ENCODE measurements around the gene RTN4R.

Gene RTN4R

DNA sequence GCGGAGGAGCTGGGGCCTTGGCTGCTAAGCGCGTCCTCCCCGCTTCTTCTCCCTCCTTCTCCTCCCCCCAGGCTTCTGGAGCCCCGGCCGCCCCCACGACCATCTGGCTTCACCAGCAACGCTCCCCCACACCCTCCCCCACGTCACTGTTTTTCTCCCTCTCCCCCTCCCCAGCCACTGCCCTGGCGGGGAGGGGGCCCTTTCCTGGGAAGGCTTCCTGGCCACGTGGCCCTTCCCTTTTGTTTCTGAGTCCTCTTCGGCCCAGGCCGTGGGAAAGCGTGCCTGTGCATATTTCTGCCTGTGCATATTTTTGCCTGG lies 27.7 kb downstream of the RTN4R start:
- no peak for DNase-seq (ENCODE audit: low read depth)
- TF ChIP-seq, protein P1, sequence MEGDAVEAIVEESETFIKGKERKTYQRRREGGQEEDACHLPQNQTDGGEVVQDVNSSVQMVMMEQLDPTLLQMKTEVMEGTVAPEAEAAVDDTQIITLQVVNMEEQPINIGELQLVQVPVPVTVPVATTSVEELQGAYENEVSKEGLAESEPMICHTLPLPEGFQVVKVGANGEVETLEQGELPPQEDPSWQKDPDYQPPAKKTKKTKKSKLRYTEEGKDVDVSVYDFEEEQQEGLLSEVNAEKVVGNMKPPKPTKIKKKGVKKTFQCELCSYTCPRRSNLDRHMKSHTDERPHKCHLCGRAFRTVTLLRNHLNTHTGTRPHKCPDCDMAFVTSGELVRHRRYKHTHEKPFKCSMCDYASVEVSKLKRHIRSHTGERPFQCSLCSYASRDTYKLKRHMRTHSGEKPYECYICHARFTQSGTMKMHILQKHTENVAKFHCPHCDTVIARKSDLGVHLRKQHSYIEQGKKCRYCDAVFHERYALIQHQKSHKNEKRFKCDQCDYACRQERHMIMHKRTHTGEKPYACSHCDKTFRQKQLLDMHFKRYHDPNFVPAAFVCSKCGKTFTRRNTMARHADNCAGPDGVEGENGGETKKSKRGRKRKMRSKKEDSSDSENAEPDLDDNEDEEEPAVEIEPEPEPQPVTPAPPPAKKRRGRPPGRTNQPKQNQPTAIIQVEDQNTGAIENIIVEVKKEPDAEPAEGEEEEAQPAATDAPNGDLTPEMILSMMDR (conservative IDR thresholded peaks at IDR 0.05; ENCODE audit: low read length), result no peak
- no peak overlapping the region for H3K4me3 ChIP-seq (ENCODE audit: low read length)

DNA sequence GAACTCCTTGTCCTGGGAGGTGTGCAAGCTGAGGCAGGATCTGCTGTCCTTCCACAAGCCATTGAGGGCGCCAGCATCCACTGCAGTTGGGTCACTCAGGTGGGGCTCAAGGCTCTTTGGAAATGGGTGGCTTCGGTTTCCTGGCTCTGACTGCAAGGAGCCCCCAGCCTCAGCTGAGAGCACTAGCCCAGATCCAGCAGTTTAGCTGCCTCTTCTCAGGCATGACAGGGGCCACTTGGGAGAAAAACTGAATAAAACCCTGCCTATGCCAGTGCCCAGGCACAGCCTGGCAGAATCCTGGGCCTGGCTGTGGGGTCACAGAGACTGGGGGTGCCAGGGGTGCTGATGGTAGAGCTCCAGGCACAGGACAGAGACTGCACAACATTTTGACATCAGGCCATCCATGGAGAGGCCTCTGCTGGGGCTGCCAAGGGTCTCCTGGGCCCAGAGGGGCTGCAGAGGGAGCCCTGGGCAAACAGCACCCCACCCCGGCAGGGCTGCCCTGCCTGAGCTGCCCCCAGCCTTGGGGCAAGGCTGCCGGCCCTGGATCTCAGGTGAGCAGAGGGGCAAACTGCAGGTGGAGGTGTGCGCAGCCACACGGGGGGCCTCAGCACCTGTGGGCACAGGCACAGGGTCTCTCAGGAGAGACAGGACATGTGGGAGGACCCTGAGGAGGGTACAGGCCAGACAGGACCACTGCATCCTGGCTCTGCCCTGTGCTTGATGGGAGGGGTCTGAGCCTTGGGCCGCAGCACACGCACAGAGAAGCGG lies 28.3 kb downstream of the RTN4R start:
- no peak overlapping the region for H3K4me3 ChIP-seq (ENCODE audit: low read length)
- DNase-seq (ENCODE audit: low read depth), result no peak
- TF ChIP-seq, protein P1 (conservative IDR thresholded peaks at IDR 0.05; ENCODE audit: low read length), result no peak

GRCh38 chr22:20238901-20239675 lies 29.0 kb downstream of the RTN4R start:
- DNase-seq (ENCODE audit: low read depth), result peak; percentile 1
- TF ChIP-seq, protein P1 (conservative IDR thresholded peaks at IDR 0.05; ENCODE audit: low read length), result no peak
- no peak overlapping the region for H3K4me3 ChIP-seq (ENCODE audit: low read length)

DNA sequence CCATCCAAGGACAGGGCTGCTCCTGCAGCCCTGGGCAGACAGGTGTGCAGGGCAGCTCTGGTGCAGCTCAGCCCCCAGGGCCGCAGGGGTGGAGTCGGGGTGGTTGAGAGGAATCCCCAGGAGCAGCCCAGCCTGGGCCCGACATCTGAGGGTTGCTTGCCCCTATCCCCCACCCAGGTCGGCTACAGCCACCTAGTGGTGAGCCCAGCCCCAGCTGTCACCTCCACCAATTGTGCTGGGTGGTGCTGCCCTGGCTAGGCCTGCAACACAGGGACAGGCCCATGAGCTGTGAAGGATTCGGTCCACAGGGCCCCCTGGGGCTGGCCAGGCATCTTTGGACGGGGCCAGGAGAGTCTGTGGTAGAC lies 29.6 kb downstream of the RTN4R start:
- TF ChIP-seq, protein P1 (conservative IDR thresholded peaks at IDR 0.05; ENCODE audit: low read length), result peak; percentile 17; the same call in 1 of the 2 replicates
- no peak overlapping the region for H3K4me3 ChIP-seq (ENCODE audit: low read length)
- no peak for DNase-seq (ENCODE audit: low read depth)

GRCh38 chr22:20237480-20238440 lies 30.4 kb downstream of the RTN4R start:
- no peak for DNase-seq (ENCODE audit: low read depth)
- TF ChIP-seq, protein P1 (conservative IDR thresholded peaks at IDR 0.05; ENCODE audit: low read length), result no peak
- no peak overlapping the region for H3K4me3 ChIP-seq (ENCODE audit: low read length)

GRCh38 chr22:20236052-20236717 lies 31.9 kb downstream of the RTN4R start:
- no peak overlapping the region for H3K4me3 ChIP-seq (ENCODE audit: low read length)
- no peak for DNase-seq (ENCODE audit: low read depth)
- TF ChIP-seq, protein P1 (conservative IDR thresholded peaks at IDR 0.05; ENCODE audit: low read length), result no peak
